SU-DHL-6 (cell line): ENCODE results near the gene GHRHR.

Experiments used
- H2AFZ ChIP-seq: fragments of 200-600 bp; sonication (generic); 2 replicates; pipeline ENCODE4 v1.6.1; 2014; ENCODE audit warnings: low read depth, mild to moderate bottlenecking, moderate library complexity, mixed read lengths, antibody characterized with exemption, low read length; ENCODE audit not compliant: severe bottlenecking
- H3F3A ChIP-seq: fragments of 200-600 bp; shearing (Covaris generic); 2 replicates; pipeline ENCODE4 v1.6.0; 2016; ENCODE audit warnings: antibody characterized with exemption, mild to moderate bottlenecking; ENCODE audit not compliant: insufficient read depth
- H3K27ac ChIP-seq: fragments of 200-600 bp; sonication (generic); 2 replicates; pipeline ENCODE4 v1.5.1; 2016; ENCODE audit warnings: low read depth, mild to moderate bottlenecking, low read length, moderate library complexity, mixed read lengths
- H3K27me3 ChIP-seq: fragments of 200-600 bp; sonication (generic), shearing (Covaris generic); 2 replicates; pipeline ENCODE4 v1.6.0; 2014; ENCODE audit warnings: mild to moderate bottlenecking, low read length
- H3K36me3 ChIP-seq: fragments of 200-600 bp; sonication (generic); 2 replicates; pipeline ENCODE4 v1.6.1; 2014; ENCODE audit warnings: mild to moderate bottlenecking, low read length, mixed read lengths
- H3K4me2 ChIP-seq: fragments of 300-600, 200-600 bp; shearing (Covaris generic), sonication (generic); 2 replicates; pipeline ENCODE4 v1.6.0; 2014; ENCODE audit warnings: low read length, low read depth, mild to moderate bottlenecking; ENCODE audit not compliant: poor library complexity, severe bottlenecking
- H3K4me3 ChIP-seq: fragments of 200-600 bp; sonication (generic); 2 replicates; pipeline ENCODE4 v1.5.1; 2014; ENCODE audit warnings: antibody characterized with exemption, low read length, mild to moderate bottlenecking, mixed read lengths; ENCODE audit not compliant: insufficient read depth, poor library complexity, severe bottlenecking
- H3K79me2 ChIP-seq: fragments of 200-600 bp; sonication (generic); 2 replicates; pipeline ENCODE4 v1.6.1; 2014; ENCODE audit warnings: mild to moderate bottlenecking, low read length, moderate library complexity; ENCODE audit not compliant: insufficient read depth
- H3K9ac ChIP-seq: fragments of 200-600 bp; sonication (generic); 2 replicates; pipeline ENCODE4 v1.7.0; 2014; ENCODE audit warnings: mild to moderate bottlenecking, low read length
- H3K9me2 ChIP-seq: fragments of 200-600 bp; sonication (generic); replicated peaks from 2 replicates; pipeline ENCODE4 v1.6.1; 2014; ENCODE audit warnings: low read length; ENCODE audit not compliant: insufficient read depth
- H3K9me3 ChIP-seq: fragments of 200-600 bp; sonication (generic); 2 replicates; pipeline ENCODE4 v1.6.1; 2014; ENCODE audit warnings: low read length, mixed read lengths; ENCODE audit not compliant: insufficient read depth
- H4K20me1 ChIP-seq: fragments of 200-600 bp; sonication (generic); 2 replicates; pipeline ENCODE4 v1.6.1; 2014; ENCODE audit warnings: low read depth, mild to moderate bottlenecking, antibody characterized with exemption, low read length, moderate library complexity, mixed read lengths
- CTCF ChIP-seq: fragments of 200-600 bp; sonication (generic); IDR thresholded peaks from one replicate; pipeline ENCODE4 v1.5.1; 2017; ENCODE audit warnings: antibody characterized with exemption, mild to moderate bottlenecking, low read length, moderate library complexity; ENCODE audit not compliant: insufficient read depth, poor library complexity, severe bottlenecking
- EZH2phosphoT487 ChIP-seq: fragments of 200-600 bp; sonication (generic), shearing (Covaris generic); conservative IDR thresholded peaks from 2 replicates; pipeline ENCODE4 v1.6.1; 2018; ENCODE audit warnings: mild to moderate bottlenecking, antibody characterized with exemption, low read length, moderate library complexity, mixed read lengths

GHRHR gene

GRCh38 chr7:31019509-31019908, 55.8 kb downstream of the GHRHR start:
- Histone ChIP-seq H3K4me3 (no peak overlapping the region), H3K36me3 (no peaks in the 10 kb centered on the region), H3K79me2 (no peaks in the 10 kb centered on the region), H4K20me1 (no peaks in the 10 kb centered on the region), H3K4me2 (no peak overlapping the region), H3K9me3 (no peaks in the 10 kb centered on the region), H3K9me2 (no peaks in the 10 kb centered on the region), H3K9ac (no peak overlapping the region), H3K27ac (no peak overlapping the region), H3F3A (no peaks in the 10 kb centered on the region), H3K27me3 (0 out of 2 replicates have a peak, but pooled peaks cover 3% of the 10 kb centered on the region), H2AFZ (no peak overlapping the region)
- TF ChIP-seq EZH2phosphoT487 (no peak), CTCF (no peak)

GRCh38 chr7:31020161-31020560, 56.4 kb downstream of the GHRHR start:
- Histone ChIP-seq H3K79me2 (no peaks in the 10 kb centered on the region), H3K9me2 (no peaks in the 10 kb centered on the region), H3K9me3 (no peaks in the 10 kb centered on the region), H3K36me3 (no peaks in the 10 kb centered on the region), H3K27me3 (0 out of 2 replicates have a peak, but pooled peaks cover 3% of the 10 kb centered on the region), H3K9ac (no peak overlapping the region), H3K27ac (no peak overlapping the region), H2AFZ (no peak overlapping the region), H3K4me3 (no peak overlapping the region), H4K20me1 (no peaks in the 10 kb centered on the region), H3K4me2 (no peak overlapping the region), H3F3A (no peaks in the 10 kb centered on the region)
- TF ChIP-seq CTCF (no peak), EZH2phosphoT487 (no peak)

GRCh38 chr7:31020652-31021051, 56.9 kb downstream of the GHRHR start:
- H2AFZ ChIP-seq, result no peak overlapping the region
- no peak overlapping the region for H3K4me3 ChIP-seq
- no peak overlapping the region for H3K9ac ChIP-seq
- H3K27me3 ChIP-seq, result 0 out of 2 replicates have a peak, but pooled peaks cover 3% of the 10 kb centered on the region
- H3K9me3 ChIP-seq, result no peaks in the 10 kb centered on the region
- H3K36me3 ChIP-seq, result no peaks in the 10 kb centered on the region
- no peaks in the 10 kb centered on the region for H3F3A ChIP-seq
- TF ChIP-seq CTCF, result no peak
- no peak for TF ChIP-seq EZH2phosphoT487
- no peak overlapping the region for H3K27ac ChIP-seq
- H3K9me2 ChIP-seq, result no peaks in the 10 kb centered on the region
- H4K20me1 ChIP-seq, result no peaks in the 10 kb centered on the region
- H3K79me2 ChIP-seq, result no peaks in the 10 kb centered on the region
- no peak overlapping the region for H3K4me2 ChIP-seq
